ENCODE data around the gene KRT83.
"Not testable (repeated sequence)": the region's sequence is repeated elsewhere in the genome, so short reads cannot be mapped to it uniquely, and the experiment has no call there.

The KRT83 gene

GRCh38 chr12:52308806-52309425, 12.3 kb downstream of the KRT83 start:
- DNase-seq (ENCODE audit: low read depth) = no peak

GRCh38 chr12:52307836-52308805, 13.1 kb downstream of the KRT83 start:
- DNase-seq (ENCODE audit: low read depth) = no peak

GRCh38 chr12:52306731-52307130, 14.5 kb downstream of the KRT83 start:
- DNase-seq (ENCODE audit: low read depth) = no peak

- DNase-seq (ENCODE audit: low read depth) = no peak
These were observed 15.1 kb downstream of the KRT83 start for GRCh38 chr12:52305921-52306705.

GRCh38 chr12:52304941-52305411, 16.2 kb downstream of the KRT83 start:
- not testable (repeated sequence) for DNase-seq (ENCODE audit: low read depth)

- DNase-seq (ENCODE audit: low read depth) = not testable (repeated sequence)
These were observed 18.8 kb downstream of the KRT83 start for GRCh38 chr12:52302242-52302914.

GRCh38 chr12:52301721-52302120, 19.5 kb downstream of the KRT83 start:
- not testable (repeated sequence) for DNase-seq (ENCODE audit: low read depth)

- DNase-seq (ENCODE audit: low read depth) = no peak
These were observed 20.2 kb downstream of the KRT83 start for GRCh38 chr12:52300796-52301691.

- DNase-seq (ENCODE audit: low read depth) = no peak
These were observed 22.5 kb downstream of the KRT83 start for GRCh38 chr12:52298677-52299190.

GRCh38 chr12:52296572-52297215, 24.5 kb downstream of the KRT83 start:
- no peak for DNase-seq (ENCODE audit: low read depth)

- no peak for DNase-seq (ENCODE audit: low read depth)
These were observed 25.5 kb downstream of the KRT83 start for GRCh38 chr12:52295663-52296062.

GRCh38 chr12:52294803-52295202, 26.4 kb downstream of the KRT83 start:
- no peak for DNase-seq (ENCODE audit: low read depth)

GRCh38 chr12:52293926-52294325, 27.3 kb downstream of the KRT83 start:
- DNase-seq (ENCODE audit: low read depth) = no peak

GRCh38 chr12:52291267-52291935, 29.8 kb downstream of the KRT83 start, which contains the start of gene KRT81:
Gene KRT81 (minus strand): TSS chr12:52291534. CDS start chr12:52291465, 69 bp downstream.
- DNase-seq (ENCODE audit: low read depth) = no peak

GRCh38 chr12:52290483-52291134, 30.6 kb downstream of the KRT83 start:
- not testable (repeated sequence) for DNase-seq (ENCODE audit: low read depth)

- DNase-seq (ENCODE audit: low read depth) = not testable (repeated sequence)
These were observed 33.1 kb downstream of the KRT83 start for GRCh38 chr12:52287816-52288805.
